Adrenal gland (tissue), 5 donors: ENCODE measurements around the gene ACCS.

ENCODE experiments used
- POLR2A ChIP-seq, 2 donors: fragments of 450-650 bp; IDR thresholded peaks; one replicate each; pipeline ENCODE4 v1.6.1; 2017; ENCODE audit warnings: antibody characterized with exemption in 2 of 2, mild to moderate bottlenecking in 2 of 2, moderate library complexity in 1 of 2
- TF ChIP-seq, protein P1 (sequence below), 6 experiments: fragments of 450-650 bp in 4 of 6; fragments of 200-600 bp in 2 of 6; sonication (generic) in 1 of 6; IDR thresholded peaks; 1 replicate in 5 of 6; 2 replicates in 1 of 6; pipeline versions ENCODE4 v1.5.1 to v1.8.0; 2016 to 2021; ENCODE audit warnings: antibody characterized with exemption in 6 of 6, mild to moderate bottlenecking in 2 of 6, moderate library complexity in 1 of 6
- donor health status: DM: no; HTN: no; CAD: no.

DNA sequence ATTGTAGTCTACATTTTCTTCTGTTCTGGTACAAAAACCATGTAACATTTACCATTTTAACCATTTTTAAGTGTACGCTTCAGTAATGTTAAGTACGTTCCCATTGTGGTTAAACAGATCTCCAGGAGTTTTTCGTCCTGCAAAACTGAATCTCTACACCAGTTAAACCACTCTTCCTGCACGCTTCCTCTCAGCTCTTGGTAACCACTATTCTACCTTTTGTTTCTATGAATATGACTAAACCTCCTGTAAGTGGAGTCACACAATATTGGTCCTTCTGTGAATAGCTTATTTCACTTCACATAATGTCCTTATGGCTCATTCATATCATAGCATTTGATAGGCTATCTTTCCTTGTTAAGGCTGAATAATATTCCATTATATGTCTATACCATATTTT, 22.3 kb downstream of the ACCS start:
- TF ChIP-seq POLR2A (IDR thresholded peaks at IDR 0.05), result no peak
- TF ChIP-seq, protein P1, sequence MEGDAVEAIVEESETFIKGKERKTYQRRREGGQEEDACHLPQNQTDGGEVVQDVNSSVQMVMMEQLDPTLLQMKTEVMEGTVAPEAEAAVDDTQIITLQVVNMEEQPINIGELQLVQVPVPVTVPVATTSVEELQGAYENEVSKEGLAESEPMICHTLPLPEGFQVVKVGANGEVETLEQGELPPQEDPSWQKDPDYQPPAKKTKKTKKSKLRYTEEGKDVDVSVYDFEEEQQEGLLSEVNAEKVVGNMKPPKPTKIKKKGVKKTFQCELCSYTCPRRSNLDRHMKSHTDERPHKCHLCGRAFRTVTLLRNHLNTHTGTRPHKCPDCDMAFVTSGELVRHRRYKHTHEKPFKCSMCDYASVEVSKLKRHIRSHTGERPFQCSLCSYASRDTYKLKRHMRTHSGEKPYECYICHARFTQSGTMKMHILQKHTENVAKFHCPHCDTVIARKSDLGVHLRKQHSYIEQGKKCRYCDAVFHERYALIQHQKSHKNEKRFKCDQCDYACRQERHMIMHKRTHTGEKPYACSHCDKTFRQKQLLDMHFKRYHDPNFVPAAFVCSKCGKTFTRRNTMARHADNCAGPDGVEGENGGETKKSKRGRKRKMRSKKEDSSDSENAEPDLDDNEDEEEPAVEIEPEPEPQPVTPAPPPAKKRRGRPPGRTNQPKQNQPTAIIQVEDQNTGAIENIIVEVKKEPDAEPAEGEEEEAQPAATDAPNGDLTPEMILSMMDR (IDR thresholded peaks at IDR 0.05), result no peak
